Measurements from ENCODE around the gene GNG8. TPM values are rescaled to one million over a fixed set of nuclear protein-coding genes. Genes with fewer than 3 reads are reported as not detected.

Gene GNG8
- not detected in 2 replicates for total RNA-seq

DNA sequence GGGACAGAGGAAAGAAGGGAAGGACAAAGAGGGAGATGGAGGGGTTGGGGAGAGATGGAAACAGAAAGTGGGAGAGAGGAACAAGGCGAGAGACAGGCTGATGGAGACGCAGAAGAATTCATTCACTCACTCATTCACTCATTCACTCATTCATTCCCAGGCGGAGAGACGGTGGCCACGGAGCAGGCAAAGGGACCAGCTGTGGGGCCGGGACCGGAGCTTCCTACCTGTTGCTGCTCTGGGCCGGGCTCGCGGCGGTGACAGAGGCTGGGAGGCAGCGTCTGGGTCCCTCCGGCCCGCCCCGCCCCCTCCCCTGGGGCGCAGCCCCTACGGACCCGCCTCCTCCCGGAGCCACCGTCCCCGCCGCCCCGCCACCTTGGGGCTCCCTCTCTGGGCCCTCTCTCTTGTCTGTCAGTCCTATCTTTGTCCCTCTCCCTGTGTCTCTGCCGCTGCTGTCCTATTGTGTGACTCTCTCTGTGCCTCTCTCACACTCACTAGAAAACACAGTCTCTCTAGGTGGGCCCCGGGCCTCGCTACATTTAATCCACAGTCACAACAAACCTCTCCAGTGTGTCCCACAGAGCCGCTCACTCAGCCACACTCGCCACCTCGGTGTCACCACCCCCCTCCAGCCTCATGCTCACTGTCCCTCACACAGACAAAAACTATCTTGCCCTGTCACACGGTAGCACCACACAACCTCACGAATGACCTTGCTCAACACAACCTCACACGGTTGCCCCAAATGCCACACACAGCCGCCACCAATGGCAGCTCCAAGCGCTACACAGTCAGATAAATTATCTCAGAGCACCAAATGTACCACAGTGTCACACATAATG, at the start of gene GNG8:
Gene GNG8, minus strand, starts transcription at position 283 of the 842 bp plus-strand sequence. CDS start 1,520 bp downstream, outside the sequence.

DNA sequence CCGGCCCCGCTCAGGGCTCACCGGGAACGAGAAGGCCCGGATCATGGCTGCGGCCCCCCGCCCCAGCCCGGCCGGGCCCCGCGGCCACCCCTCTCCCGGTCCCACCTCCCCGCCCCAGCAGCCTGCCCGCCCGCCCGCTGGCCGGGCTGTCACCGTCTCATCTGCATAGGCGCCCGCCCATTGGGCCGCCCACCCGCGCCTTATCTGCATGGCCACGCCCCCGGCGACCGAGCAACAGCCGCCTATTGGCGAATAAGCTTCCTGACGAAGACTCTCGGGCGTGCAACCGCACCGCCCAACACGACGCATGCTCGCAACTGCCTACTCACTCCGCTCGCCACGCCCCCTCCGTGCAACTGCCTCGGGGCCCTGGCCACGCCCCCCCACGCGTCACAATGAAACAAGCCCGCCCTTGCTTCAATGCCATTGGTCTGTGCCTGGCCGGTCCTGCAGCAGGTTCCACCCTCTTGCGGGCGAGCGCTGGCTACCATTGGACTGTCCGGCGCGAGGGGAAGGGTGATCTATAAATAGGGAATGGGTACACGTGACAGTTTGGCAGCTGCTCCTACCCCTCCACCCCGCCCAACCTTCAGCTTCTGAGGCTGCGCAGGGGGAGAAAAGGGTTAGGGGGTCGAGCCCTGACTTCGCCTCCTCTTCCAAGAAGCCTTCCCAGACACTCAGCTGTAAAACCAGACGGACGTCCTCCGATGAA, 25.2 kb upstream of the GNG8 start, which contains the start of gene DACT3:
Gene DACT3, minus strand, starts transcription at position 163 of the 712 bp plus-strand sequence. Its CDS starts 118 bp downstream, at position 45.

DNA sequence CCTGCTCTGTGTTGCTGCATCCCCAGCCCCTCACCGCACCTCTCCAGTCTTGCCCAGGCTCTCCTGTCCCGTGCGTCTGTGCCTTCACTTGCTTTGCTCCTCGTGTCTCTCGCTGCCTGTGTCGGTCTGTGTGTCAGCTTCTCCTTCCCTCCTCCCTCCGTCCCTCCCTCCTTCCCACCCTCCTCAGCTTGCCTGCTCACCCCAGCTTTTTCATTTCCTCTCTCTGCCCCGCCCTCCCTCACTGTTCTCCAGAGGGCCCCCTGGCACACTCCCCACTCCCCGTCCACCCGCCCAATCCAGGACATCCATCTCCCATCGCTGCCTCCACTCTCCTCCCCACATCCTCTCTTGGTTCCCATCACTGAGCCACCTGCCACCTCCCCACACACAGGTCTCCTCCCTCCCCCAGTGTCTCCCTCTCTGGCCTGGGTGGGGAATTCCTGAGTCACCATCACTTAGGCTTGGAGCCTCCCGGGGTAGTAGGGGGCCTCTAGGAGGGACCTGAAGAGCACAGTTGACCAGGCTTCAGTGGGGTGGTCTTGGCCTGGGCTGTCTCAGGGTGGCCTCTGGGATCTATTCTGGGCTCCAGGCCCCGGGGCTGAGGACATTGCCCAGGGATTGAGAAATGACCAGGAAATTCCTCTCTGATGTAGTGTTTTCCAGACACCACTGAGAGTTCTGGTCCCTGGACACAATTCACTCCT, 10.9 kb downstream of the GNG8 start, which contains the start of gene PTGIR:
Gene PTGIR, minus strand, starts transcription at position 132 of the 704 bp plus-strand sequence. CDS start 864 bp downstream, outside the sequence.

DNA sequence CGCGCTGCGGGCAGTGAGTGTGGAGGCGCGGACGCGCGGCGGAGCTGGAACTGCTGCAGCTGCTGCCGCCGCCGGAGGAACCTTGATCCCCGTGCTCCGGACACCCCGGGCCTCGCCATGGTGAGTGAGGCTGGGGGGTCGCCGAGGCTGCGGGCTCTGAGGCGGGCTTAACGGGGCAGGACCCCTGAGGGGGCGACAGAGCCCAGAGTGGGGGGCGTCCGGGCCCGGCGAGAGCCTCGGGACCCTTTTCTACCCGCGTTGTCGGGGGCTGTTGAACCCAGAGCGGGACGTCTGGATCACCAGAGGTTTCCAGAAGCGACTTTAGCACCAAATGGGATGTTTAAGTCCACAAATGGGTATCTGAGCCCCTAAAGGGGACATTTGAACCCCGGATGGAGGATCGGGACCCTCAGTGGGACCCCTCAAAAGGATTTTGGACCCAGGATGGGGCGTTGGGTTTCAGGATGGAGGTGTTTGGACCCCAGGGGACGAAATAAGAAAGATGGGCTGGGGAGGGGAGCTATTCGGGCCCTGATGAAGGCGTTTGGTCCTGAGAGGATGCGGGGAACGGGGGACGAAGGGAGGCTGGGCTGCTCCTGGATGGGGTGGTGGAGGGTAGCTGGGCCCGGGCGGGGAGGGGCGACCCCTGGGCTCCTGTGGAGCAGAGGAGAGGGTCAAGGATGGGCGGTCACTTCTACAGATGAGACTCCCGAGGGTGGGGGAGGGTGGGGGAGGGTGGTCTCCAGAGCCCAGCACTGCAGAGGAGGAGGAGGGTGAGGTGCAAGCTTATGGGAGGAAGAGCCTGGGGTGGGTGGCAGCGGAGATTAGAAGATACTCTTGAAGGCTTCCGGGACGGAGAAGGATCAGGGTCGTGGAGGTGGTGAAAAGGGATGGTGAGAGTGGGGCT, 34.4 kb downstream of the GNG8 start, which contains the start of gene CALM3:
Gene CALM3, plus strand, starts transcription at position 13 of the 907 bp plus-strand sequence. Its CDS starts 105 bp downstream, at position 118.

Other genes with a start within 250 kb of the GNG8 start
- under 0.01 and 0.29 TPM in 2 replicates for gene CCDC8, start 222.6 kb downstream of the GNG8 start, total RNA-seq
- gene PNMA8C, start 207.3 kb downstream of the GNG8 start, total RNA-seq = not detected in 2 replicates
- under 0.01 and 0.10 TPM in 2 replicates for gene PNMA8A, start 164.6 kb downstream of the GNG8 start, total RNA-seq
- gene PNMA8B, start 140.3 kb downstream of the GNG8 start, total RNA-seq = under 0.01 TPM in 2 replicates
- gene CALM3, start 34.9 kb downstream of the GNG8 start, total RNA-seq = 233 and 271 TPM in 2 replicates
- gene PTGIR, start 11.1 kb downstream of the GNG8 start, total RNA-seq = 0.10 and 0.98 TPM in 2 replicates
- 0.57 and 0.65 TPM in 2 replicates for gene DACT3, start 25.0 kb upstream of the GNG8 start, total RNA-seq
- 36.3 and 55.3 TPM in 2 replicates for gene PRKD2, start 80.9 kb upstream of the GNG8 start, total RNA-seq
- gene FKRP, start 109.9 kb upstream of the GNG8 start, total RNA-seq = 29.7 and 30.4 TPM in 2 replicates
- 103 and 110 TPM in 2 replicates for gene STRN4, start 110.2 kb upstream of the GNG8 start, total RNA-seq
- gene SLC1A5, start 152.4 kb upstream of the GNG8 start, total RNA-seq = 57.7 and 66.3 TPM in 2 replicates
- gene AP2S1, start 214.6 kb upstream of the GNG8 start, total RNA-seq = 177 and 192 TPM in 2 replicates
- 34.5 and 35.6 TPM in 2 replicates for gene ARHGAP35, start 224.8 kb upstream of the GNG8 start, total RNA-seq

Measured in vein endothelial cell (primary cell).